T47D (cell line): ENCODE results near the gene ORAI2.

Source experiments
- DNase-seq, 2 experiments: peaks; one replicate each; pipeline versions ENCODE4 v3.0.0 to v3.0.0-alpha.2; 2011 to 2012; ENCODE audit warnings: low read depth in 1 of 2, low spot score in 1 of 2
- JUND ChIP-seq: IDR thresholded peaks from 2 replicates; pipeline ENCODE4 v1.6.1; 2012; ENCODE audit warnings: low read depth
- in situ Hi-C: cut with HindIII; loops from 2 replicates; pipeline ENCODE4 v1.10.0; 2016; ENCODE audit warnings: low sequenced_read_pairs, low pct_unique_long_range_greater_than_20kb

Gene ORAI2

GRCh38 chr7:102455596-102455995 lies 22.2 kb downstream of the ORAI2 start:
- DNase-seq: no peak
- in situ Hi-C loops: no loop called here
- TF ChIP-seq JUND: no peak

- in situ Hi-C loops: no loop called here
- no peak for TF ChIP-seq JUND
- DNase-seq: no peak
Measured at GRCh38 chr7:102456327-102456726, 23.0 kb downstream of the ORAI2 start.

DNA sequence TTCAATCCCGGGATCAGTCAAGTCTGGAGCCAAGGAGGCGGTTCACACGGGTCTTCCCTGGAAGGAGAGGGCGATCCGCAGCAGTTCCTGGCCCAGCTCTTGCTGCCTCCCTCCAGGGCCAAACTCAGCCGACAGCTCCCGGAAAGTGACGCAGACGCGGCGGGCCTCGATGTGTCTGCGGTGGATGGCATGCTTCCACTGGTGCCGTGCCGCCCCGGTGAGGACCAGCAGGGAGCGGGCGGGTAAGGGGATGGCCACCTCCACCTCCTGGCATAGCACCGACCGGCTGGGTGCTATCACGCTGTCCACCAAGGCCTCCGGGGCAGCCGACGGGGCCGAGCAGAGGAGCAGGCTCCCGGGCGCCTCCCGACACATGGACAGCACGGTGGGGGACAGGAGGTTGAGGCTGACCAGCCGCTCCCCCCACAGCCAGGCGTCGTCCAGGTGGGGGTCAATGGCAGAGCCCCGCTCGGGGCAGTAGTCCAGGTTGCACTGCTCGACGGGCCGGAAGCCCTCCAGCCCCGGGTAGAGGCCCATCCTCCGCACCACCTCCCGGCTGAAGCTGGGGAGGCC lies 24.1 kb downstream of the ORAI2 start:
- TF ChIP-seq JUND: no peak
- in situ Hi-C loops: no loop called here
- DNase-seq: no peak

- DNase-seq: no peak
- TF ChIP-seq JUND: no peak
- in situ Hi-C loops: no loop called here
Measured at GRCh38 chr7:102459221-102459844, 26.0 kb downstream of the ORAI2 start.

GRCh38 chr7:102460467-102460866 lies 27.1 kb downstream of the ORAI2 start:
- TF ChIP-seq JUND: no peak
- in situ Hi-C loops: no loop called here
- DNase-seq: no peak

GRCh38 chr7:102463841-102464576 lies 30.6 kb downstream of the ORAI2 start:
- in situ Hi-C loops: no loop called here
- no peak for DNase-seq
- no peak for TF ChIP-seq JUND

GRCh38 chr7:102464577-102465280 lies 31.4 kb downstream of the ORAI2 start, which contains the start of the genes ALKBH4 and LRWD1:
ALKBH4 (minus strand) TSS chr7:102464863; CDS start chr7:102464836, 27 bp downstream.
LRWD1 (plus strand) TSS chr7:102464984; CDS start chr7:102465081, 97 bp downstream.
- in situ Hi-C loops: no loop called here
- TF ChIP-seq JUND: no peak
- DNase-seq: peak; percentile 91 to 96

DNA sequence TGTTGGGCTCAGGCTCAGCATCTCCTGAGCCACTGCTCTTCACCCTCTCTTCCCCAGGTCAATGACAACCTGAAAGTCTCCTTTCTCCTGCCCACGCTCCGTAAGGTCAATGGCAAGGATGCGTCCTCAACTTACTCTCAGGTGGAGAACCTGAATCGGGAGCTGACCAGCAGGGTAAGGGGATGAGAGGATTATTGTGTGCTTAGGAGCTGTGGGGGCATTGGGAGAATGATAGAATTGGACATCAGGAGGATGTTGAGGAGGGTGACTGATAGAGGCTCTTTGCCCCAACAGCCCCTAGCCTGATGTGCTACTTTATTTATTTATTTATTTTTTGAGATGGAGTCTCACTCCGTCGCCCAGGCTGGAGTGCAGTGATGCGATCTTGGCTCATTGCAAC lies 32.7 kb downstream of the ORAI2 start:
- DNase-seq: no peak
- in situ Hi-C loops: no loop called here

DNA sequence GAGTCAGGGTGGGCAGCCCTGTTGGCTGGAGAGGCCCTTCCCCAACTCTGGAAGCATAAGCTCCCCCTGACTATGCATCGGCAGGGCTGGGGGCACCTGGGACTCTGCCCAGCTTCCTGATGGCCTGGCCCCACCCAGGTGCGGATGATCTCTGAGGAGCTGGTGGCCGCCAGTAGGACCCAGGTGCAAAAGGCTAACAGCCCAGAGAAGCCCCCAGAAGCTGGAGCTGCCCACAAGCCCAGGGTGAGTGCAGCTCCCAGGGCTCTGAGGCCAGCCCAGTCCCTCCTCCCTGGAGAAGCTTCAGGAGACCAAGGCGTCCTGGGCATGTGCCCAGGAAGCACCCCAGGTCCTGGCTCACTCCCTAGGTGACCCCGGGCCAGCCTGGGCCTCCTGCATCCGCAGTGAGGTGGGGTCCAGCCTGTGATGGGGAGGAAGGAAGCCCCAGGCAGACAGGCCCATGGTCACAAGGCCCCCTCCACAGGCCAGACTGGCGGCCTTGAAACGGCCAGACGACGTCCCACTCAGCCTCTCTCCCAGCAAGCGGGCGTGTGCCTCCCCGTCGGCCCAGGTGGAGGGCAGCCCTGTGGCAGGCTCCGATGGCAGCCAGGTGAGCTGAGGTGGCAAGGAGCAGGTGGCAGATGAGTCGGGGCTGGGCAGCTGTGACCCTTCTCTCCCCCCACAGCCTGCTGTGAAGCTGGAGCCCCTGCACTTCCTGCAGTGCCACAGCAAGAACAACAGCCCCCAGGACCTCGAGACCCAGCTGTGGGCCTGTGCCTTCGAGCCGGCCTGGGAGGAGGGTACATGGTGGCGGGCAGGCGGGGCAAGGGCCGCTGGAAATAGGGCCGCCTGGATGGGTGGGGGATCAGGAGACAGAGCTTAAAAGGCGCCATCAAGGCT lies 34.5 kb downstream of the ORAI2 start:
- DNase-seq: no peak
- in situ Hi-C loops: no loop called here
- TF ChIP-seq JUND: no peak

More for the DNA sequence above, 32.7 kb downstream of the ORAI2 start:
- no peak for TF ChIP-seq JUND

- in situ Hi-C loops: no loop called here
- no peak for TF ChIP-seq JUND
- no peak for DNase-seq
Measured at GRCh38 chr7:102468478-102469350, 35.3 kb downstream of the ORAI2 start.

- no peak for TF ChIP-seq JUND
- in situ Hi-C loops: no loop called here
- DNase-seq: no peak
Measured at GRCh38 chr7:102469351-102469971, 36.1 kb downstream of the ORAI2 start.
